OCI-LY1 (cell line): ENCODE data around the gene USH2A.

Experiments used
- H2AFZ ChIP-seq: fragments of 200-600 bp; sonication (generic), shearing (Covaris generic); 2 replicates; pipeline ENCODE4 v1.6.0; 2014; ENCODE audit warnings: antibody characterized with exemption, mild to moderate bottlenecking, low read length
- H3F3A ChIP-seq: fragments of 200-600 bp; sonication (generic), shearing (Covaris generic); 2 replicates; pipeline ENCODE4 v1.6.0; 2014; ENCODE audit warnings: mild to moderate bottlenecking, antibody characterized with exemption, low read length, moderate library complexity; ENCODE audit not compliant: insufficient read depth
- H3K27ac ChIP-seq: fragments of 200-600 bp; sonication (generic); 2 replicates; pipeline ENCODE4 v1.5.1; 2014; ENCODE audit warnings: low read length, mixed run types, mild to moderate bottlenecking, low read depth; ENCODE audit not compliant: poor library complexity, severe bottlenecking
- H3K27me3 ChIP-seq: fragments of 200-600 bp; sonication (generic); 2 replicates; pipeline ENCODE4 v1.6.0; 2014; ENCODE audit warnings: antibody characterized with exemption, mild to moderate bottlenecking, low read length, moderate library complexity; ENCODE audit not compliant: insufficient read depth
- H3K36me3 ChIP-seq: fragments of 200-600 bp; sonication (generic); 2 replicates; pipeline ENCODE4 v1.6.1; 2014; ENCODE audit warnings: mild to moderate bottlenecking, antibody characterized with exemption, low read length, moderate library complexity, mixed read lengths; ENCODE audit not compliant: insufficient read depth
- H3K4me1 ChIP-seq: fragments of 200-600 bp; sonication (generic); 2 replicates; pipeline ENCODE4 v1.5.1; 2014; ENCODE audit warnings: mild to moderate bottlenecking, low read length, moderate library complexity; ENCODE audit not compliant: insufficient read depth, severe bottlenecking
- H3K4me2 ChIP-seq: fragments of 200-600 bp; sonication (generic), shearing (Covaris generic); 2 replicates; pipeline ENCODE4 v1.6.1; 2014; ENCODE audit warnings: low read length
- H3K4me3 ChIP-seq: fragments of 200-600 bp; sonication (generic); 2 replicates; pipeline ENCODE4 v1.5.1; 2014; ENCODE audit warnings: low read length, low read depth, mild to moderate bottlenecking, mixed read lengths; ENCODE audit not compliant: poor library complexity, severe bottlenecking
- H3K79me2 ChIP-seq: fragments of 200-600 bp; shearing (Covaris generic); 2 replicates; pipeline ENCODE4 v1.6.1; 2016; ENCODE audit warnings: mixed run types, low read length, mixed read lengths; ENCODE audit not compliant: insufficient read depth
- H3K9ac ChIP-seq: fragments of 200-600 bp; sonication (generic), shearing (Covaris generic); 2 replicates; pipeline ENCODE4 v1.6.1; 2014; ENCODE audit warnings: mild to moderate bottlenecking, low read length, mixed read lengths
- H3K9me2 ChIP-seq: fragments of 200-600 bp; sonication (generic), shearing (Covaris generic); 2 replicates; pipeline ENCODE4 v1.6.1; 2014; ENCODE audit warnings: low read depth, mild to moderate bottlenecking, low read length, mixed read lengths
- H3K9me3 ChIP-seq: fragments of 200-600 bp; shearing (Covaris generic); 2 replicates; pipeline ENCODE4 v1.6.1; 2014; ENCODE audit warnings: low read length, mixed read lengths
- H4K20me1 ChIP-seq: fragments of 200-600 bp; sonication (generic), shearing (Covaris generic); 2 replicates; pipeline ENCODE4 v1.6.0; 2016; ENCODE audit warnings: mild to moderate bottlenecking, low read length; ENCODE audit not compliant: insufficient read depth
- EZH2 ChIP-seq: fragments of 200-600 bp; sonication (generic), shearing (Covaris generic); IDR thresholded peaks from 2 replicates; pipeline ENCODE4 v1.8.0; 2017; ENCODE audit warnings: borderline replicate concordance, mixed run types, mild to moderate bottlenecking, antibody characterized with exemption, low read length, moderate library complexity, mixed read lengths
- TF ChIP-seq, protein P1 (sequence below): fragments of 200-600 bp; sonication (generic), shearing (Covaris generic); IDR thresholded peaks from 2 replicates; pipeline ENCODE4 v1.5.1; 2017; ENCODE audit warnings: mild to moderate bottlenecking, antibody characterized with exemption, low read length, moderate library complexity, mixed read lengths

Gene USH2A

GRCh38 chr1:216368249-216368648, 55.0 kb downstream of the USH2A start:
- no peaks in the 10 kb centered on the region for H3K79me2 ChIP-seq
- no peak overlapping the region for H3K9ac ChIP-seq
- no peak overlapping the region for H3K4me3 ChIP-seq
- no peak overlapping the region for H3K27ac ChIP-seq
- H3K27me3 ChIP-seq, result no peaks in the 10 kb centered on the region
- TF ChIP-seq, protein P1, sequence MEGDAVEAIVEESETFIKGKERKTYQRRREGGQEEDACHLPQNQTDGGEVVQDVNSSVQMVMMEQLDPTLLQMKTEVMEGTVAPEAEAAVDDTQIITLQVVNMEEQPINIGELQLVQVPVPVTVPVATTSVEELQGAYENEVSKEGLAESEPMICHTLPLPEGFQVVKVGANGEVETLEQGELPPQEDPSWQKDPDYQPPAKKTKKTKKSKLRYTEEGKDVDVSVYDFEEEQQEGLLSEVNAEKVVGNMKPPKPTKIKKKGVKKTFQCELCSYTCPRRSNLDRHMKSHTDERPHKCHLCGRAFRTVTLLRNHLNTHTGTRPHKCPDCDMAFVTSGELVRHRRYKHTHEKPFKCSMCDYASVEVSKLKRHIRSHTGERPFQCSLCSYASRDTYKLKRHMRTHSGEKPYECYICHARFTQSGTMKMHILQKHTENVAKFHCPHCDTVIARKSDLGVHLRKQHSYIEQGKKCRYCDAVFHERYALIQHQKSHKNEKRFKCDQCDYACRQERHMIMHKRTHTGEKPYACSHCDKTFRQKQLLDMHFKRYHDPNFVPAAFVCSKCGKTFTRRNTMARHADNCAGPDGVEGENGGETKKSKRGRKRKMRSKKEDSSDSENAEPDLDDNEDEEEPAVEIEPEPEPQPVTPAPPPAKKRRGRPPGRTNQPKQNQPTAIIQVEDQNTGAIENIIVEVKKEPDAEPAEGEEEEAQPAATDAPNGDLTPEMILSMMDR, result no peak
- TF ChIP-seq EZH2, result no peak
- no peaks in the 10 kb centered on the region for H3K36me3 ChIP-seq
- no peaks in the 10 kb centered on the region for H3K9me2 ChIP-seq
- no peak overlapping the region for H2AFZ ChIP-seq
- no peaks in the 10 kb centered on the region for H3K9me3 ChIP-seq
- no peaks in the 10 kb centered on the region for H3K4me1 ChIP-seq
- no peaks in the 10 kb centered on the region for H4K20me1 ChIP-seq
- H3F3A ChIP-seq, result no peaks in the 10 kb centered on the region
- H3K4me2 ChIP-seq, result no peak overlapping the region

DNA sequence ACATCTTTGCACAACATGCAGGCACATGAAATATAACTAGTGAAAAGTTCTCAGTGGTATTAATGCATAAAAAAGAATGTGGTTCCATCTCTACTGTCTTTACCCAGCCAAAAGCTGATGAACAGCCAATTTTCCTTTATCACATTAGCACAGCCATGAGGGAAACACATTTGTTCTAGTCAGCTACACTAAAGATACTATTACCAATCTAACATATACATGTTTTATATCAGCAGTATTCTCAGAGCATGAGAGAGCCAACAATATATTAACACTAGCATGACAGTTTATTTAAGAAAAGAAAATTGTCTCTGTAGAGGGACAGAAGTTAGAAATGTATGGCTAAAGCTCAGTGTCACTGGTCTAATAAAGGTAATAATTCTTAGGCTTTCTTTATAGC, 56.3 kb downstream of the USH2A start:
- no peaks in the 10 kb centered on the region for H3K9me3 ChIP-seq

GRCh38 chr1:216356945-216357344, 66.3 kb downstream of the USH2A start:
- H3K9me3 ChIP-seq, result no peaks in the 10 kb centered on the region
- no peaks in the 10 kb centered on the region for H4K20me1 ChIP-seq
- no peaks in the 10 kb centered on the region for H3F3A ChIP-seq
- TF ChIP-seq EZH2, result no peak
- TF ChIP-seq, protein P1, result no peak
- H3K4me3 ChIP-seq, result no peak overlapping the region
- H3K4me2 ChIP-seq, result no peak overlapping the region
- H3K36me3 ChIP-seq, result no peaks in the 10 kb centered on the region
- H3K4me1 ChIP-seq, result no peaks in the 10 kb centered on the region
- no peaks in the 10 kb centered on the region for H3K79me2 ChIP-seq
- no peaks in the 10 kb centered on the region for H3K27me3 ChIP-seq
- H3K9me2 ChIP-seq, result no peaks in the 10 kb centered on the region
- H3K9ac ChIP-seq, result no peak overlapping the region
- H2AFZ ChIP-seq, result no peak overlapping the region
- no peak overlapping the region for H3K27ac ChIP-seq

More for the DNA sequence above, 56.3 kb downstream of the USH2A start:
- TF ChIP-seq, protein P1, result no peak
- TF ChIP-seq EZH2, result no peak
- Histone ChIP-seq H3K4me2 (no peak overlapping the region), H3K4me3 (no peak overlapping the region), H3F3A (no peaks in the 10 kb centered on the region), H3K9me2 (no peaks in the 10 kb centered on the region), H3K27ac (no peak overlapping the region), H3K4me1 (no peaks in the 10 kb centered on the region), H2AFZ (no peak overlapping the region), H3K9ac (no peak overlapping the region), H3K27me3 (no peaks in the 10 kb centered on the region), H3K36me3 (no peaks in the 10 kb centered on the region), H4K20me1 (no peaks in the 10 kb centered on the region), H3K79me2 (no peaks in the 10 kb centered on the region)
